CD1c-positive myeloid dendritic cell (primary cell): ENCODE measurements around the gene GLCCI1.

Experiments
- DNase-seq: peaks from one replicate; pipeline ENCODE4 v3.0.0-alpha.2; 2016; ENCODE audit errors: extremely low spot score

Gene GLCCI1

GRCh38 chr7:7968544-7969305 is at the start of gene GLCCI1:
TSS of gene GLCCI1 (plus strand) at chr7:7968796. CDS start at chr7:7969351, 555 bp downstream.
- peak; percentile 98 for DNase-seq

- DNase-seq = no peak
These were observed 49.1 kb upstream of the GLCCI1 start for GRCh38 chr7:7919449-7919945.

- no peak for DNase-seq
These were observed 48.5 kb upstream of the GLCCI1 start for GRCh38 chr7:7920056-7920455.

- DNase-seq = no peak
These were observed 48.1 kb upstream of the GLCCI1 start for GRCh38 chr7:7920481-7920880.

- DNase-seq = no peak
These were observed 46.8 kb upstream of the GLCCI1 start for GRCh38 chr7:7921830-7922229.

- DNase-seq = no peak
These were observed 45.8 kb upstream of the GLCCI1 start for GRCh38 chr7:7922684-7923385.

- no peak for DNase-seq
These were observed 44.8 kb upstream of the GLCCI1 start for GRCh38 chr7:7923818-7924217.

- DNase-seq = no peak
These were observed 44.3 kb upstream of the GLCCI1 start for GRCh38 chr7:7924303-7924702.

GRCh38 chr7:7931626-7932025 is 37.0 kb upstream of the GLCCI1 start:
- DNase-seq = no peak

- no peak for DNase-seq
These were observed 36.0 kb upstream of the GLCCI1 start for GRCh38 chr7:7932553-7932952.

- no peak for DNase-seq
These were observed 34.6 kb upstream of the GLCCI1 start for GRCh38 chr7:7933915-7934526.

GRCh38 chr7:7934945-7935344 is 33.7 kb upstream of the GLCCI1 start:
- no peak for DNase-seq

- no peak for DNase-seq
These were observed 30.1 kb upstream of the GLCCI1 start for GRCh38 chr7:7938471-7938870.

- no peak for DNase-seq
These were observed 24.6 kb upstream of the GLCCI1 start for GRCh38 chr7:7943951-7944350.

GRCh38 chr7:7944619-7945282 is 23.8 kb upstream of the GLCCI1 start:
- DNase-seq = no peak

GRCh38 chr7:7946486-7946885 is 22.1 kb upstream of the GLCCI1 start:
- no peak for DNase-seq

- no peak for DNase-seq
These were observed 20.4 kb upstream of the GLCCI1 start for GRCh38 chr7:7948232-7948631.

GRCh38 chr7:7953806-7954205 is 14.8 kb upstream of the GLCCI1 start:
- DNase-seq = no peak

GRCh38 chr7:7956531-7957128 is 12.0 kb upstream of the GLCCI1 start:
- no peak for DNase-seq

- no peak for DNase-seq
These were observed 11.1 kb upstream of the GLCCI1 start for GRCh38 chr7:7957513-7957912.

GRCh38 chr7:7959979-7960670 is 8.5 kb upstream of the GLCCI1 start:
- no peak for DNase-seq
